ENCODE results near the gene LOXL1.

- TF ChIP-seq CTCF (IDR thresholded peaks at IDR 0.05) (no peak), POLR2A (IDR thresholded peaks at IDR 0.05) (peak; percentile 64)
These were observed at the start of gene LOXL1 for GRCh38 chr15:73926219-73927002.

All from prostate gland (tissue), 2 donors.